HG03354 (cell line): ENCODE results near the gene CAMK2N1.

ENCODE experiments used
- ATAC-seq: cut with Tn5 transposase; IDR thresholded peaks from one replicate; pipeline ENCODE4 v1.9.1; 2021; ENCODE audit warnings: mild to moderate bottlenecking; ENCODE audit not compliant: unreplicated experiment, poor library complexity, severe bottlenecking

CAMK2N1 gene

DNA sequence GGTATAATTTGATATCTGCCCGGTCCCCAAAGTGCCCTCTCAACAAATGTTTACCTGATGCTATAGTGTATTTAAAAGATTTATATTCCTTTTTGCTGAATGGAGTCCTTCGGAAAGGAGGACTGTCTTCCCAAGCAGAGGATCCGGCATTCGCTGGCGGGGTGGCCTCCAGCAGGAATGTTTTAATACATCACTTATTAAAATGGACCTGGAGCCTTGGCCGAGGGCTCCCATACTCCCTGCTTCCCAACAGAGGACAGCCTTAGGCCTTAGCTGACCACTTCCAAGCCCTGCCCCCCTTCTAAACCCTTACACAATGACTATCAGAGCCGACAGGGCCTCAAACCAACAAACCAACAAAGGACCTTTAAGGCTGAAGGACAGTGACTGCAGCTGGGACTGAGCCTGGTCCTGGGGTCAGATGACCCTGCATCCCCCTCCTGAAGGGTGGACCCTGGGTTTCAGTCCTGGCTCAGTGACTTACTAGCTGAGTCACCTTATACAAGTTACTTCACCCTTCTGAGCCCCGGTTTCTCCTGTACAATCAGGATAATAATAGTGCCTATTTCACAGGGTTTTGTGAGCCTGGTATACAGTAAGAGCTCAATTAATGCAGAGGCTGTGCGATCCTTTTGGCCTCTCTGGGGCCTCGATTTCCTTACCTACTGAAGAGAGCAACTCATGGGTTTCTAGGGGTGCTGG, 5.6 kb downstream of the CAMK2N1 start:
- no peak for ATAC-seq

DNA sequence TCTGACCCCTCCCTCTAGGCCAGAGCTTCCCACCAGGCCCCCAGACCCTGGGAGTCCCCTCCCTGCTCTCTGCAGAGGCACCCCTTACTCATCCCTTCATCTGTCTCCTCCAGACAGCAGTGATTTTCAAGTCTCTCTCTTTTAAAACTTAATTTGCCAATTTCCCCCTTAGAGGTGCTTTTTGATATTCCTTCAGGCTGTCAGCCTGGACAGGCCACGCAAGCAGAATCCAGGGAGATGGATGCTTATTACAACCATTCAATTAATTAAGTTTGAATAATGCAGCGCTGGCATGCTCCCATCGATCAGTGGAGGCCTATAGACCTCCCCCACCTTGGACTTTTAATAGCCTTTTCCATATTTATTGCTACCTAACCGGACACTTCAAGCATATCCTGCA, 6.2 kb downstream of the CAMK2N1 start:
- ATAC-seq = no peak

DNA sequence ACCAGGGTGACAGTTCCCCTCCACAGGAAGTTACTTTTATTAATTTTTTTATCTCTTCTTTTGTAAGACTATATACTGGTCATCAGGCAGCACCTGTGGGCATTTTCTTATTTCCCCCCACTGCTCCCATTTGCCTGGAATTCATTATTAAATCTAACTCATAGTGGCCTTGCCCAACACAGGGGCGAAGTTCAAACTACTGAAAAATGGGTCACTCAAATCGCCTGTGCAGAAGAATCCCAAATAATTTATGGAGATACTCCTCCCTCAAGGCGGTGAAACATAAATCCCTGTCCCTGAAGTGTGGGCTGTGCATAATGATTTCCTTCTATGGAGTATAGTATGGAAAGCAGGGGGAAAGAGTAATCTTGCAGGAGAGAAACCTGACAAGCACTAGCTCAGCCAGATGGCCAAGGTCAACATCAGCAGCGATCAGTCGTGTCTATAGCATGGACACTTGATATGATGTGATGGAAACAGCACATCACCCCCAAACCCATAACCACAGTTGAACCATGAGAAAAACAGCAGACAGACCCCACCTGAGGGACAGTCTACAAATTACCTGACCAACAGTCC, 7.9 kb downstream of the CAMK2N1 start:
- no peak for ATAC-seq

- ATAC-seq = no peak
These were observed 8.5 kb downstream of the CAMK2N1 start for GRCh38 chr1:20477348-20478056.

DNA sequence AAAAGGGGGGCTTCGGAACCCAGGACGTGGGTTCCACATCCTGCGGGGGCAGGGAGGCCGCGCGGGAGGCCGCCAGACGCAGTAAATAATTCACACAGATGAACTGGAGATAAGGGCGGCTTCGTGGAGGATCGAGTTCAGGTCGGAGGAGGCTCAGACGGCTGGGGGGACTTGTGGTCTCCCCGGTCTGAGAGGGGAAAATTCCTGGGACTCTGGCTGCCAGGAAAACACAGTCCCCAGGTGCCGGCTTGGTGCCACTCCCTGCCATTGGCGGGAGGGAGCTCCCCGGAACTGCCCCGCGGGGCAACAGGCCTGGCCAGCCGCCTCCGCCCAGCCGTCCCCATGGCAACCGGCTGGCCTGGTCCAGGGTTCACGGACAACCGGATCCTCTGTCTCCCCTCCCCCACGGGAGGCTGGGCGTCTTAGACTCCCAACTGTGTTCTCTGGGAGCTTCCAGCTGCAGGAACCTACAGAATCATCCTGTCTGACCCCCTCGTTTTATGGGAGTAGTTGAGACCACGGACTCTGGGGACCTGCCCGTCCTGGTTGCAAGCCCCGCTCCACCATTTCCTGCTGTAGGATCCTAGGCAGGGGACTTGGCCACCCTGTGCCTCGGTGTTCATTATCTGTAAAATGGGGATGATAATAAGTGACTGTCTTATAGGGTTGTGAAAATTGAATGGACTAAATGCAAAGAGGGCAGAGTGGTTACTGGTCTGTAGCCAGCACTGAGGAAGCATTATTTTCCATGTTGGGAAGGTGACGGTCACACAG, 9.6 kb downstream of the CAMK2N1 start:
- no peak for ATAC-seq

DNA sequence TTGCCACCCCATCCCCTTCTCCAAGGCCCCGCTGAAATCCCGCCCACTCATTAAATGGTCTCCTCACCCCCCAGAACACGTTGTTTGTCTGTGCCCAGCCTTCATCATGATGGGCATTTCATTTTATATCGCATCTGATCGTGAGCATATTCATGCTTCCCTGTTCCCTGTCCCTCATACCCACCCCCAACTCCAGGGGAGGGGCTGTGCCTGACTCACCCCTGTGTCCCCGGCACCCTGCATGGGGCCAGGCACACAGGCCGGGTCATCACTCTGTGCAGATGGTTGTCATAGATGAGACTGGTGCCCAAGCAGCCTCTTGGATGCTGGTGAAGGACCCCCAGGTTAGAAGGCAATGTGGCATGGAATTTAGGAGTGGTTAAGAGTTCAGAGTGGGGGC, 11.0 kb downstream of the CAMK2N1 start:
- no peak for ATAC-seq

DNA sequence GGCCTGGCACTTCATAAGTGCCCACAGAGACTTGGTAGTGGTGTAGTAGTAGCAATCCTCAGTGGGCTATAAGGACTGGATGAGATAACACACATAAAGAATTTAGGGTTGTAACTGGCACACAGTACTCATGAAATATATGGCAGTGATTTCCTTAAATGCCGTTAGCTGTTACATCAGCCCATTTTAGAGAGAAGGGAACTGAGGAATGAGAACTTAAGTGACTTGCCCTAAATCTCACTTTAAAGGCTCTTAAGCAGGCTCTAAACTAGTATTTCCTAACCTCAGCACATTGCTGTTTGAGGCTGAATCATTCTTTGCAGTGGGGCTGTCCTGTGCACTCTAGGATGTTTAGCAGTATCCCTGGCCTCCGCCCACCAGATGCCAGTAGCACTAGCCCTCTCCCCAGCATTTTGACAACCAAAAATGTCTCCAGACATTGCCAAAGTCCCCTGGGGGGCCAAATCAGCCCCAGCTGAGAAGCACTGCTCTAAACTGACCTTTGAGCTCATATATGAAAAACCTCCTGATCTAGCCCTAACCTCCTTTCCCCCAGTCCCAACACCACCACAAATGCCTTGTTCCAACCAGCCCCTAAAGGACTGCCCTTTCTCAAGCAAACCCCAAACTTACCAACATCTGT, 11.6 kb downstream of the CAMK2N1 start:
- ATAC-seq = no peak

- ATAC-seq = no peak
These were observed 12.1 kb downstream of the CAMK2N1 start for GRCh38 chr1:20473894-20474293.

DNA sequence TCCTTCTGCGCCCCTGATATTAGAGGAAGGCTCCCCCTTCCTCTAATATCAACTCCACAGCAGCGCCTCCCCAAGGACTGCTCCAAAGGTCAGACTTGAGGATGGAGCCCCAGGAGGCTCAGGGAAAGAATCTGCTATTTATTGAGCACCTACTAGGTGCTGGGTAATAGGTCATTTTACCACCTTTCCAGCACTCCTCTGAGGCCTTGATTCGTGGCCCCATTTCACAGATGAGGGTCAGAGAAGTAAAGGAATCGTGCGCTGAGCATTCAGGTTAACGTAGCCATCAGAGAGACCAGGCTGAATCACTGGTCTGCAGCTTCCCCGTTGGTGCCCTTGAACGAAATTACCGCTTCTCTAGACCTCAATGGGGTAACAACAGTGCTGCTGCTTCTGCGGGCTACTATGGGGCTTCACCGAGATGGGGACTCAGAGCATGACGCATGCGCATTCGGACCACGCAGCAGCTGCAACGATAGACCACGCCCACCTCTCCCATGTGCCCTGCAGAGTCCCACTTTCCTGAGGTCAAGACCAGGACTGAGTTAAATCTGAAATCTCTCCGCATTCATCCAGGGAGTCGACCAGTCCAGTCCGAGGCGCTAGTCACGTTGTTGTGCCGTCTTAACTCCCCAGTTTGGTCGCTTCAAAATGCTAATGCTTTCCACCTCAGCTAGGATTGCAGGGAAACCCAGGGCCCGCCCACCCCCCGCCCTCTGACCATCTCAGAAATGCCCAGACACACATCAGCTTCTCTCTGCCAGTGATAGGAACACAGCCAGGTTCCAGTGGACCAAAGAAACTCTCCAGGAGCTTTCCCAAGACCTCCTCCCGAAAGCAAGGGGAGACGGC, 12.9 kb downstream of the CAMK2N1 start:
- ATAC-seq = no peak

- no peak for ATAC-seq
These were observed 13.9 kb downstream of the CAMK2N1 start for GRCh38 chr1:20472121-20472520.

DNA sequence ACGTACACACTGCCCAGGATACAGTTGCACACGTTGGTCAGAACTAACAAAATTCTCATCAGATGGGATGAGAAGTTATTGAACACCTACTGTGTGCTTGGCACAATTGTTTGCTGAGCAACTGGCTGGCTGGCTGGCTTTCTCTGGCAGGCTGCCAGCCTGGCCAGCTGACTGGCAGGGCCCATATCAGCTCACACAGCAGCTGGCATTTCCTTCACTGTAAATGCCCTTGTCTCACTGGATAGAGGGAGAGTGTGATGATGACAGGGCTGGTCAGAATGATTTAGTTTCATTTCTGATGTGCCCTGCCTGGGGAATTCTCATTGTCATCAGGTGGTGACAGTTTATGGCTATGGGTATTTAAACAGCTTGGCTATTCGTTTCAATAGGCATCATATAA, 15.8 kb downstream of the CAMK2N1 start:
- no peak for ATAC-seq

- ATAC-seq = no peak
These were observed 16.5 kb downstream of the CAMK2N1 start for GRCh38 chr1:20469406-20470076.

- ATAC-seq = no peak
These were observed 19.7 kb downstream of the CAMK2N1 start for GRCh38 chr1:20466273-20466672.

DNA sequence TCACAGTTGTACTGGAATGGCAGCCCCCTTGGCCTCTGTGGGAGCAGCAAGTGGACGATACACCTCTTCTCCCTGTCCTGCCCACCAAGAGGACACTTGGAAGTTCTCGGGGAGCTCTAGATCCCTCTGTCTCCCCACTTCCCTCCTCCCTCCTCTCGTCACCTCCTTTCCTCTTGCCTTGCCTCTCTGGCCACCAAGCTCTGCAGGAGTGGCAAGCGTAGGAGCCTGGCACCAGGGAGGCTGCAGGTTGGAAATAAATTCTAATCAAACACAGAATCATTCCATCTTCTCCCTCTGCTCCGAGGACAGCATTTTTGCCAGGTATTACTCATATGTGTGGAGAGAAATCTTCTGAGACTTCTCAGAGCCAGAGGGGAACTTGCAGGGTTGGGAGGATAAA, 20.8 kb downstream of the CAMK2N1 start:
- no peak for ATAC-seq

GRCh38 chr1:20463502-20463901, 22.5 kb downstream of the CAMK2N1 start:
- no peak for ATAC-seq

DNA sequence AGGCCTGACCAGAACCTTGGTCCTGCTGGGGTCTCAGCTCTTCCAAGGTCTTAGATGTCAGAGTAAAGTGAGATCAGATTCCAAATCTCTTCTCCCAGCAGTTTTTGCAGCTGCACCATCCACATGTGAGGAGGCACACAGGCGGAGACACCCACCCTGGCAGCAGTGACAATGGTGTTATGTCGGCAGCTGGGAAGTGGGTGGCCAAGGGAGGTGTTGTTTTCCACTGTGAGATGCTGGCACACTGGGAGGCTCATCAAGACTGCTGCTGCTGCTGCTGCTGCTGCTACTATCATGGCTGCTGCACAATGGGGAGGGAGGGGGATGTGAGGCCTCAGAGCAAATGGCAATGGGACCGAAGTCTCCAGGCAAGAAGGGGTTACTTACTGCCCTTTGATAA, 23.6 kb downstream of the CAMK2N1 start:
- ATAC-seq = no peak

DNA sequence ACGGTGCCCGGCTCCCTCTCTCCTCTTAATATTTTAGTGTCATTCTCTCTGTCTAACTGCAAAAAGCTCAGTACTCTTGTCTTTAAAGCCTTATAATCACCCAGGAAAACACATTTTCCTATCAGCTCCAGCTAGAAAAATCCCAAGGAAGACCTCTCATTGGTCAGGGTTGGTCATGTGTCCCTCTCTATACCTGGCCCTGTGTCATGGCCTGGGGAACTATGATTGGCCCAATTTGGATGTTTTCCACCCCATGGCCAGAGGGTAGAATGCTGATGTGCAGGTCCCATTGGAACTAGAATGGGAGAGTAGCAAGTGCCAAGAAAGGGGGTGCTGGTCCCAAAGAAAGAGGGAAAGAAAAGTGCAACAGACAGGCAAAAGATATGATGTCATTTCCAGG, 27.3 kb downstream of the CAMK2N1 start:
- no peak for ATAC-seq

GRCh38 chr1:20454004-20454403, 32.0 kb downstream of the CAMK2N1 start:
- ATAC-seq = no peak
